GM23338 (cell line): ENCODE data around the gene MKI67. TPM values are rescaled to one million over a fixed set of nuclear protein-coding genes. Genes with fewer than 3 reads are reported as not detected.

Experiments used
- ATAC-seq: fragments of 200-7000 bp; cut with Tn5 transposase; 3 replicates; pipeline ENCODE4 v1.9.1; 2020
- DNase-seq: peaks from one replicate; pipeline ENCODE4 v3.0.0-alpha.2; 2015; ENCODE audit warnings: low spot score
- H2AFZ ChIP-seq: fragments of 200-600 bp; sonication (generic); 2 replicates; pipeline ENCODE4 v1.8.0; 2016; ENCODE audit warnings: antibody characterized with exemption, mild to moderate bottlenecking, moderate library complexity
- H3F3A ChIP-seq: fragments of 200-600 bp; sonication (generic); replicated peaks from 2 replicates; pipeline ENCODE4 v1.8.0; 2017; ENCODE audit warnings: antibody characterized with exemption, mixed run types, low read depth
- H3K27ac ChIP-seq: fragments of 200-600 bp; sonication (generic); 2 replicates; pipeline ENCODE4 v1.6.1; 2016; ENCODE audit warnings: low read depth
- H3K27me3 ChIP-seq: fragments of 200-600 bp; sonication (generic); 2 replicates; pipeline ENCODE4 v1.8.0; 2016; ENCODE audit warnings: mild to moderate bottlenecking, mixed run types, moderate library complexity; ENCODE audit not compliant: insufficient read depth
- H3K36me3 ChIP-seq: fragments of 200-600 bp; sonication (generic); 2 replicates; pipeline ENCODE4 v1.8.0; 2016; ENCODE audit warnings: mild to moderate bottlenecking; ENCODE audit not compliant: insufficient read depth
- H3K4me1 ChIP-seq: fragments of 200-600 bp; sonication (generic); 2 replicates; pipeline ENCODE4 v1.8.0; 2016; ENCODE audit warnings: mild to moderate bottlenecking, moderate library complexity; ENCODE audit not compliant: insufficient read depth
- H3K4me2 ChIP-seq: fragments of 200-600 bp; sonication (generic); 2 replicates; pipeline ENCODE4 v1.7.1; 2017; ENCODE audit warnings: mixed run types
- H3K4me3 ChIP-seq: fragments of 200-600 bp; sonication (generic); 2 replicates; pipeline ENCODE4 v1.6.1; 2016; ENCODE audit warnings: mixed run types
- H3K79me2 ChIP-seq: fragments of 200-600 bp; sonication (generic); replicated peaks from 2 replicates; pipeline ENCODE4 v1.8.0; 2017; ENCODE audit warnings: mild to moderate bottlenecking; ENCODE audit not compliant: insufficient read depth
- H3K9me2 ChIP-seq: fragments of 200-600 bp; sonication (generic); 2 replicates; pipeline ENCODE4 v1.8.0; 2017; ENCODE audit not compliant: insufficient read depth
- H4K20me1 ChIP-seq: fragments of 200-600 bp; sonication (generic); replicated peaks from 2 replicates; pipeline ENCODE4 v1.8.0; 2017; ENCODE audit warnings: mild to moderate bottlenecking; ENCODE audit not compliant: insufficient read depth
- H3K27ac Mint-ChIP-seq: 2 replicates; pipeline ENCODE4 v1.8.0; 2020; ENCODE audit warnings: inconsistent platforms, mild to moderate bottlenecking, moderate library complexity, mixed read lengths
- H3K27me3 Mint-ChIP-seq: 3 replicates; pipeline ENCODE4 v1.8.0; 2022; ENCODE audit warnings: low read depth, mild to moderate bottlenecking, moderate library complexity, mixed read lengths, inconsistent platforms; ENCODE audit not compliant: insufficient read depth, poor library complexity
- H3K36me3 Mint-ChIP-seq: 3 replicates; pipeline ENCODE4 v1.8.0; 2021; ENCODE audit warnings: low read depth, mild to moderate bottlenecking, inconsistent platforms, moderate library complexity, mixed read lengths
- H3K4me1 Mint-ChIP-seq: 3 replicates; pipeline ENCODE4 v1.8.0; 2020; ENCODE audit warnings: mild to moderate bottlenecking, inconsistent platforms, mixed read lengths
- H3K4me3 Mint-ChIP-seq: 3 replicates; pipeline ENCODE4 v1.8.0; 2021; ENCODE audit warnings: moderate library complexity, mild to moderate bottlenecking, inconsistent platforms, mixed read lengths
- H3K9me3 Mint-ChIP-seq: 3 replicates; pipeline ENCODE4 v1.8.0; 2020; ENCODE audit warnings: moderate library complexity, mild to moderate bottlenecking, inconsistent platforms, mixed read lengths
- EZH2 ChIP-seq: fragments of 200-600 bp; sonication (generic); IDR thresholded peaks from one replicate; pipeline ENCODE4 v1.8.0; 2017; ENCODE audit warnings: antibody characterized with exemption, mild to moderate bottlenecking, low read depth; ENCODE audit not compliant: unreplicated experiment
- NANOG ChIP-seq: IDR thresholded peaks from 2 replicates; pipeline ENCODE4 v1.6.1; 2016; ENCODE audit warnings: antibody characterized with exemption, borderline replicate concordance
- ZNF331 ChIP-seq: fragments of 250-450 bp; sonication (Bioruptor Pico); IDR thresholded peaks from 2 replicates; pipeline ENCODE4 v1.5.0; 2020; ENCODE audit warnings: low read depth, mild to moderate bottlenecking, moderate library complexity
- polyA plus RNA-seq: library from polyadenylated mRNA; unstranded; fragments of >200 nt; fragmentation: Nextera tagmentation; extraction: Ambion mirVana; gene quantifications from 2 replicates; pipeline ENCODE4 v1.2.1, GENCODE V29; 2016
- total RNA-seq: library from RNA; depleted of rRNA; stranded (reverse); fragments of >200 nt; shearing (Covaris generic); gene quantifications from 2 replicates; pipeline ENCODE4 v1.2.3, GENCODE V29; 2014
- TF ChIP-seq, protein P1 (sequence below): fragments of 250-450 bp; sonication (Bioruptor Pico); IDR thresholded peaks from 2 replicates; pipeline ENCODE4 v1.5.0; 2020; ENCODE audit warnings: mild to moderate bottlenecking, moderate library complexity
- TF ChIP-seq, protein P2 (sequence below), 2 experiments: fragments of 200-600 bp in 1 of 2; sonication (generic) in 1 of 2; conservative IDR thresholded peaks; 2 replicates each; pipeline versions ENCODE4 v1.5.1 to v1.6.1; 2016 to 2017; ENCODE audit warnings: antibody characterized with exemption in 2 of 2, low read depth in 2 of 2, mild to moderate bottlenecking in 2 of 2, moderate library complexity in 1 of 2

Gene MKI67
- total and polyA plus RNA-seq, 2 experiments from 2014 or later, result 58.0 to 103 TPM

DNA sequence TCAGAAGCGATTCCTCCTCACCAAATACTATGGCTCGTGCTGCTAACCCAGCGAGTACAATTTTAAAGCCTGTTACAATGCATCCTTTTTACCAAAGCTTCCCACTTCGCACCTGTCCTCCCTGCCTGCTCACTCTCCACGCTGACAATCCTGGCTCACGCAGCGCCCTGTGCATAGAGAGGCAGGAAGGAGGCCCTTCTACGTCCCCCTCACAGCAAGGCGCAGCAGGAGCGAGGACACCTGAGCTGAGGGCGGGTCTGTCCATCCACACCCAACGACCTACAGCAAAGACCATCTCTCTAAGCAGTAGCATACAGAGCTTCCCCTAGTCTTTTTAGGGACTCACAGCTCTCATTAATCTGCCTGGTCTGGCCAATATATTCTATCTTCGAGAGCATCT is 46.0 kb downstream of the MKI67 start (continued):
- TF ChIP-seq, protein P1, sequence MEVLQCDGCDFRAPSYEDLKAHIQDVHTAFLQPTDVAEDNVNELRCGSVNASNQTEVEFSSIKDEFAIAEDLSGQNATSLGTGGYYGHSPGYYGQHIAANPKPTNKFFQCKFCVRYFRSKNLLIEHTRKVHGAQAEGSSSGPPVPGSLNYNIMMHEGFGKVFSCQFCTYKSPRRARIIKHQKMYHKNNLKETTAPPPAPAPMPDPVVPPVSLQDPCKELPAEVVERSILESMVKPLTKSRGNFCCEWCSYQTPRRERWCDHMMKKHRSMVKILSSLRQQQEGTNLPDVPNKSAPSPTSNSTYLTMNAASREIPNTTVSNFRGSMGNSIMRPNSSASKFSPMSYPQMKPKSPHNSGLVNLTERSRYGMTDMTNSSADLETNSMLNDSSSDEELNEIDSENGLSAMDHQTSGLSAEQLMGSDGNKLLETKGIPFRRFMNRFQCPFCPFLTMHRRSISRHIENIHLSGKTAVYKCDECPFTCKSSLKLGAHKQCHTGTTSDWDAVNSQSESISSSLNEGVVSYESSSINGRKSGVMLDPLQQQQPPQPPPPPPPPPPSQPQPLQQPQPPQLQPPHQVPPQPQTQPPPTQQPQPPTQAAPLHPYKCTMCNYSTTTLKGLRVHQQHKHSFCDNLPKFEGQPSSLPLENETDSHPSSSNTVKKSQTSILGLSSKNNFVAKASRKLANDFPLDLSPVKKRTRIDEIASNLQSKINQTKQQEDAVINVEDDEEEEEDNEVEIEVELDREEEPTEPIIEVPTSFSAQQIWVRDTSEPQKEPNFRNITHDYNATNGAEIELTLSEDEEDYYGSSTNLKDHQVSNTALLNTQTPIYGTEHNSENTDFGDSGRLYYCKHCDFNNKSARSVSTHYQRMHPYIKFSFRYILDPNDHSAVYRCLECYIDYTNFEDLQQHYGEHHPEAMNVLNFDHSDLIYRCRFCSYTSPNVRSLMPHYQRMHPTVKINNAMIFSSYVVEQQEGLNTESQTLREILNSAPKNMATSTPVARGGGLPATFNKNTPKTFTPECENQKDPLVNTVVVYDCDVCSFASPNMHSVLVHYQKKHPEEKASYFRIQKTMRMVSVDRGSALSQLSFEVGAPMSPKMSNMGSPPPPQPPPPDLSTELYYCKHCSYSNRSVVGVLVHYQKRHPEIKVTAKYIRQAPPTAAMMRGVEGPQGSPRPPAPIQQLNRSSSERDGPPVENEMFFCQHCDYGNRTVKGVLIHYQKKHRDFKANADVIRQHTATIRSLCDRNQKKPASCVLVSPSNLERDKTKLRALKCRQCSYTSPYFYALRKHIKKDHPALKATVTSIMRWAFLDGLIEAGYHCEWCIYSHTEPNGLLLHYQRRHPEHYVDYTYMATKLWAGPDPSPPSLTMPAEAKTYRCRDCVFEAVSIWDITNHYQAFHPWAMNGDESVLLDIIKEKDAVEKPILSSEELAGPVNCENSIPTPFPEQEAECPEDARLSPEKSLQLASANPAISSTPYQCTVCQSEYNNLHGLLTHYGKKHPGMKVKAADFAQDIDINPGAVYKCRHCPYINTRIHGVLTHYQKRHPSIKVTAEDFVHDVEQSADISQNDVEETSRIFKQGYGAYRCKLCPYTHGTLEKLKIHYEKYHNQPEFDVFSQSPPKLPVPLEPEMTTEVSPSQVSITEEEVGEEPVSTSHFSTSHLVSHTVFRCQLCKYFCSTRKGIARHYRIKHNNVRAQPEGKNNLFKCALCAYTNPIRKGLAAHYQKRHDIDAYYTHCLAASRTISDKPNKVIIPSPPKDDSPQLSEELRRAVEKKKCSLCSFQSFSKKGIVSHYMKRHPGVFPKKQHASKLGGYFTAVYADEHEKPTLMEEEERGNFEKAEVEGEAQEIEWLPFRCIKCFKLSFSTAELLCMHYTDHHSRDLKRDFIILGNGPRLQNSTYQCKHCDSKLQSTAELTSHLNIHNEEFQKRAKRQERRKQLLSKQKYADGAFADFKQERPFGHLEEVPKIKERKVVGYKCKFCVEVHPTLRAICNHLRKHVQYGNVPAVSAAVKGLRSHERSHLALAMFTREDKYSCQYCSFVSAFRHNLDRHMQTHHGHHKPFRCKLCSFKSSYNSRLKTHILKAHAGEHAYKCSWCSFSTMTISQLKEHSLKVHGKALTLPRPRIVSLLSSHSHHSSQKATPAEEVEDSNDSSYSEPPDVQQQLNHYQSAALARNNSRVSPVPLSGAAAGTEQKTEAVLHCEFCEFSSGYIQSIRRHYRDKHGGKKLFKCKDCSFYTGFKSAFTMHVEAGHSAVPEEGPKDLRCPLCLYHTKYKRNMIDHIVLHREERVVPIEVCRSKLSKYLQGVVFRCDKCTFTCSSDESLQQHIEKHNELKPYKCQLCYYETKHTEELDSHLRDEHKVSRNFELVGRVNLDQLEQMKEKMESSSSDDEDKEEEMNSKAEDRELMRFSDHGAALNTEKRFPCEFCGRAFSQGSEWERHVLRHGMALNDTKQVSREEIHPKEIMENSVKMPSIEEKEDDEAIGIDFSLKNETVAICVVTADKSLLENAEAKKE (CRISPR knock-in tag), result no peak
- TF ChIP-seq EZH2, result no peak

DNA sequence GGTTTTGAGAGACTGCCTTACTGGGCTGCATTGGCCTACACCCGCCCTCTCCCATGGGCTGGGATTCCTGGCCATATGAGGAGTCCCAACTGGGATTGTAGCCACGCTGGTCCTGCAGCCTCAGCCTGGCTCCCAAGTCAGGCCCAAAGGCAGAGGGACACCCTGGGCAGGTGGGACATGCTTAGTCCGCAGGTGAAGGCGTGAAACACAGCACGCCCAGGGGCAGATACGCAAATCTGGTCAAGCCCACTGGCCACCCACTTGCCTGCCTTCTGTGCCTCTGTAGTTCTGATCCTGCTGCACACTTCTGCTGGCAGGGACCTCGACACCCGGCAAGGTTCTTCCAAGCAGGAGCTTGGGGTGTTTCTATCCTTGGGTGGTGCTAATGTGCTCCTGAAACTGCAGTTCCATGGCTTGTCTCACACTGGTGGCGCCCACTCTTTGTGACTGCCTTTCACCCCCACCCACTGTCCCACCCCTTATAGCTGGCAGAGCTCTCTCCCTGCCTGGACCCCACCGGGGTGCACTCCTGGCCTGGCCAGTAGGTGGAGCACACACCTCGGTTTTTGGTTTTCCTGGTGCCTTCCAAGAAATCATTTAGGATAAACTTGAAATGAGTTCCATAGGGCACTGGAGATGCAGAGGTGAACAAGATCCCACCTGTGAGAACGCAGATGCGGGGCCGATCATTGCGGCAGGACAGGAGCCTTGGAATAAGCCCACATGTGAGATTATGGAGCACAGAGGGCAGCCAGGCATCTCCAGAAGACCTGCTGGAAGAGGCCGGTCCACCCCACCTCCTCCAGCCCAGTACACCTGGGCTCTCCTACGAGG is 47.9 kb downstream of the MKI67 start:
- no peaks in the 10 kb centered on the region for H3K27me3 Mint-ChIP-seq
- Histone ChIP-seq H3K4me3 (no peak overlapping the region), H3K36me3 (no peaks in the 10 kb centered on the region), H3F3A (no peaks in the 10 kb centered on the region), H3K79me2 (no peaks in the 10 kb centered on the region), H3K4me2 (no peak overlapping the region), H3K4me1 (no peaks in the 10 kb centered on the region), H3K27ac (no peak overlapping the region), H2AFZ (no peak overlapping the region), H3K27me3 (no peaks in the 10 kb centered on the region), H4K20me1 (no peaks in the 10 kb centered on the region), H3K9me2 (no peaks in the 10 kb centered on the region)
- H3K4me3 Mint-ChIP-seq, result no peak overlapping the region
- ATAC-seq, result peak; percentile 95
- H3K27ac Mint-ChIP-seq, result no peak overlapping the region
- TF ChIP-seq, protein P1 (CRISPR knock-in tag), result no peak
- TF ChIP-seq ZNF331 (CRISPR knock-in tag), result no peak
- TF ChIP-seq NANOG, result no peak
- TF ChIP-seq, protein P2, sequence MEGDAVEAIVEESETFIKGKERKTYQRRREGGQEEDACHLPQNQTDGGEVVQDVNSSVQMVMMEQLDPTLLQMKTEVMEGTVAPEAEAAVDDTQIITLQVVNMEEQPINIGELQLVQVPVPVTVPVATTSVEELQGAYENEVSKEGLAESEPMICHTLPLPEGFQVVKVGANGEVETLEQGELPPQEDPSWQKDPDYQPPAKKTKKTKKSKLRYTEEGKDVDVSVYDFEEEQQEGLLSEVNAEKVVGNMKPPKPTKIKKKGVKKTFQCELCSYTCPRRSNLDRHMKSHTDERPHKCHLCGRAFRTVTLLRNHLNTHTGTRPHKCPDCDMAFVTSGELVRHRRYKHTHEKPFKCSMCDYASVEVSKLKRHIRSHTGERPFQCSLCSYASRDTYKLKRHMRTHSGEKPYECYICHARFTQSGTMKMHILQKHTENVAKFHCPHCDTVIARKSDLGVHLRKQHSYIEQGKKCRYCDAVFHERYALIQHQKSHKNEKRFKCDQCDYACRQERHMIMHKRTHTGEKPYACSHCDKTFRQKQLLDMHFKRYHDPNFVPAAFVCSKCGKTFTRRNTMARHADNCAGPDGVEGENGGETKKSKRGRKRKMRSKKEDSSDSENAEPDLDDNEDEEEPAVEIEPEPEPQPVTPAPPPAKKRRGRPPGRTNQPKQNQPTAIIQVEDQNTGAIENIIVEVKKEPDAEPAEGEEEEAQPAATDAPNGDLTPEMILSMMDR (conservative IDR thresholded peaks at IDR 0.05; ENCODE audit: low read depth in 2 of 2), result peak; percentile 75 to 89
- H3K36me3 Mint-ChIP-seq, result no peaks in the 10 kb centered on the region
- DNase-seq, result peak; percentile 77
- H3K4me1 Mint-ChIP-seq, result peaks cover 10% of the 10 kb centered on the region; the same call in 2 of the 3 replicates
- H3K9me3 Mint-ChIP-seq, result no peaks in the 10 kb centered on the region
